OCI-LY3 (cell line): ENCODE measurements around the gene PRPF38A.

Experiments used
- EZH2phosphoT487 ChIP-seq: fragments of 200-600 bp; shearing (Covaris generic); IDR thresholded peaks from 2 replicates; pipeline ENCODE4 v1.6.1; 2018; ENCODE audit warnings: antibody characterized with exemption, mixed run types, low read depth
- TF ChIP-seq, protein P1 (sequence below): fragments of 200-600, 300-600 bp; sonication (generic); IDR thresholded peaks from 2 replicates; pipeline ENCODE4 v1.5.1; 2014; ENCODE audit warnings: antibody characterized with exemption, low read length, low read depth

DNA sequence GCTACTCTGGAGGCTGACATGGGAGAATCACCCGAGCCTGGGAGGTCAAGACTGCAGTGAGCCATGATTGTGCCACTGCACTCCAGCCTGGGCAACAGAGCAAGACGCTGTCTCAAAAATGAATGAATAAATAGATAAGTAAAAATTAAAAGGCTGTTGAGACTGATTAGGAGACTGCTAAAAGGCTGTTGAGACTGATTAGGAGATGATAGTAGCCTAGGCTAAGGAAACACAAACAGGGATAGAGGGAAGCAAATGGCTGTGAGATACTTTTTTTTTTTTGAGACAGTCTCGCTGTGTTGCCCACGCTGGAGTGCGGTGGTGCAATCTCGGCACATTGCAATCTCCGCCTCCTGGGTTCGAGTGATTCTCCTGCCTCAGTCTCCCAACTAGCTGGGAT, 28.4 kb downstream of the PRPF38A start:
- TF ChIP-seq, protein P1, sequence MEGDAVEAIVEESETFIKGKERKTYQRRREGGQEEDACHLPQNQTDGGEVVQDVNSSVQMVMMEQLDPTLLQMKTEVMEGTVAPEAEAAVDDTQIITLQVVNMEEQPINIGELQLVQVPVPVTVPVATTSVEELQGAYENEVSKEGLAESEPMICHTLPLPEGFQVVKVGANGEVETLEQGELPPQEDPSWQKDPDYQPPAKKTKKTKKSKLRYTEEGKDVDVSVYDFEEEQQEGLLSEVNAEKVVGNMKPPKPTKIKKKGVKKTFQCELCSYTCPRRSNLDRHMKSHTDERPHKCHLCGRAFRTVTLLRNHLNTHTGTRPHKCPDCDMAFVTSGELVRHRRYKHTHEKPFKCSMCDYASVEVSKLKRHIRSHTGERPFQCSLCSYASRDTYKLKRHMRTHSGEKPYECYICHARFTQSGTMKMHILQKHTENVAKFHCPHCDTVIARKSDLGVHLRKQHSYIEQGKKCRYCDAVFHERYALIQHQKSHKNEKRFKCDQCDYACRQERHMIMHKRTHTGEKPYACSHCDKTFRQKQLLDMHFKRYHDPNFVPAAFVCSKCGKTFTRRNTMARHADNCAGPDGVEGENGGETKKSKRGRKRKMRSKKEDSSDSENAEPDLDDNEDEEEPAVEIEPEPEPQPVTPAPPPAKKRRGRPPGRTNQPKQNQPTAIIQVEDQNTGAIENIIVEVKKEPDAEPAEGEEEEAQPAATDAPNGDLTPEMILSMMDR = no peak
- no peak for TF ChIP-seq EZH2phosphoT487
